ENCODE measurements around the gene DCTPP1. TPM values are rescaled to one million over a fixed set of nuclear protein-coding genes. Genes with fewer than 3 reads are reported as not detected.

Gene DCTPP1
- total and polyA plus RNA-seq, 9 of the 15 experiments (the other 6 are each of a cell fraction or from before 2014, with no cell fraction given): 45.0 to 132 (median 80.6) TPM

- peak; percentile 23; the same call in 1 of the 2 replicates for TF ChIP-seq TFAP4 (CRISPR knock-in tag; IDR thresholded peaks at IDR 0.05; ENCODE audit: borderline replicate concordance)
- TF ChIP-seq CUX1 (CRISPR knock-in tag; IDR thresholded peaks at IDR 0.05): no peak
- no peak for TF ChIP-seq RBM22 (IDR thresholded peaks at IDR 0.05; ENCODE audit: low read depth, low read length, poor library complexity, severe bottlenecking)
- TF ChIP-seq RBM34 (IDR thresholded peaks at IDR 0.05; ENCODE audit: borderline replicate concordance, insufficient read depth, low read length): no peak
- no peak for TF ChIP-seq RREB1 (CRISPR knock-in tag; IDR thresholded peaks at IDR 0.05)
- no peak for TF ChIP-seq E2F8 (IDR thresholded peaks at IDR 0.05; ENCODE audit: low read depth, partially characterized antibody)
- no peak for TF ChIP-seq KDM4B (IDR thresholded peaks at IDR 0.05; ENCODE audit: borderline replicate concordance in 2 of 2, low read depth in 1 of 2)
- no peak for TF ChIP-seq FOSL1 (tag; conservative IDR thresholded peaks at IDR 0.05)
- no peak for TF ChIP-seq FOXJ2 (tag; IDR thresholded peaks at IDR 0.05)
- TF ChIP-seq YBX1 (IDR thresholded peaks at IDR 0.05): no peak
Measured at GRCh38 chr16:30444231-30445148, 14.7 kb upstream of the DCTPP1 start (continued).

Data from K562 (cell line).